Liver (tissue), 9 donors: Measurements from ENCODE around the gene MNAT1. TPM values are rescaled to one million over a fixed set of nuclear protein-coding genes. Genes with fewer than 3 reads are reported as not detected.
"Not testable (repeated sequence)": the region's sequence is repeated elsewhere in the genome, so short reads cannot be mapped to it uniquely, and the experiment has no call there.

ENCODE experiments used
- DNase-seq: peaks from one replicate; pipeline ENCODE4 v3.0.0-alpha.2; 2017; ENCODE audit warnings: low spot score
- H3K27ac ChIP-seq, 2 donors: one replicate each; pipeline ENCODE4 v1.7.0; 2013; ENCODE audit warnings: inconsistent platforms in 2 of 2, low read length in 2 of 2, control low read depth in 1 of 2, low read depth in 1 of 2, mild to moderate bottlenecking in 1 of 2
- H3K27me3 ChIP-seq, 4 donors: one replicate each; pipeline versions ENCODE4 v1.6.1 to v1.7.0; 2013; ENCODE audit warnings: low read length in 3 of 4, inconsistent platforms in 1 of 4, mild to moderate bottlenecking in 1 of 4, moderate library complexity in 1 of 4; ENCODE audit not compliant: control insufficient read depth in 4 of 4, insufficient read depth in 4 of 4
- H3K36me3 ChIP-seq, 4 donors: one replicate each; pipeline versions ENCODE4 v1.6.1 to v1.7.0; 2013; ENCODE audit warnings: low read length in 3 of 4, mild to moderate bottlenecking in 3 of 4, low read depth in 1 of 4, moderate library complexity in 1 of 4; ENCODE audit not compliant: control insufficient read depth in 4 of 4, insufficient read depth in 3 of 4
- H3K4me1 ChIP-seq, 4 donors: one replicate each; pipeline versions ENCODE4 v1.6.1 to v1.7.0; 2013; ENCODE audit warnings: low read length in 3 of 4, mild to moderate bottlenecking in 3 of 4, moderate library complexity in 1 of 4; ENCODE audit not compliant: control insufficient read depth in 4 of 4, insufficient read depth in 4 of 4
- H3K4me3 ChIP-seq, 3 donors: one replicate each; pipeline versions ENCODE4 v1.6.1 to v1.7.0; 2013; ENCODE audit warnings: low read length in 3 of 3, control low read depth in 1 of 3, low read depth in 1 of 3, mild to moderate bottlenecking in 1 of 3
- H3K9ac ChIP-seq, 2 donors: one replicate each; pipeline ENCODE4 v1.7.0; 2013; ENCODE audit warnings: low read length in 2 of 2, mild to moderate bottlenecking in 2 of 2, moderate library complexity in 2 of 2, control low read depth in 1 of 2, low read depth in 1 of 2
- H3K9me3 ChIP-seq, 4 donors: one replicate each; pipeline versions ENCODE4 v1.6.1 to v1.7.0; 2013; ENCODE audit warnings: low read length in 3 of 4; ENCODE audit not compliant: control insufficient read depth in 4 of 4
- ATF3 ChIP-seq: IDR thresholded peaks from 2 replicates; pipeline ENCODE4 v1.6.1; 2016; ENCODE audit warnings: antibody characterized with exemption
- EGR1 ChIP-seq, 2 donors: IDR thresholded peaks; 2 replicates each; pipeline ENCODE4 v1.6.1; 2016 to 2018; ENCODE audit warnings: antibody characterized with exemption in 2 of 2, low read depth in 2 of 2
- FOXA1 ChIP-seq: IDR thresholded peaks from 2 replicates; pipeline ENCODE4 v1.6.1; 2016; ENCODE audit warnings: antibody characterized with exemption
- FOXA2 ChIP-seq: IDR thresholded peaks from 2 replicates; pipeline ENCODE4 v1.6.1; 2016; ENCODE audit warnings: antibody characterized with exemption
- GABPA ChIP-seq, 2 donors: IDR thresholded peaks in 1 of 2; conservative IDR thresholded peaks in 1 of 2; 2 replicates each; pipeline ENCODE4 v1.6.1; 2016; ENCODE audit warnings: antibody characterized with exemption in 2 of 2, mild to moderate bottlenecking in 1 of 2, moderate library complexity in 1 of 2
- HNF4A ChIP-seq, 2 donors: conservative IDR thresholded peaks; 2 replicates each; pipeline ENCODE4 v1.6.1; 2016; ENCODE audit warnings: antibody characterized with exemption in 2 of 2, mild to moderate bottlenecking in 2 of 2
- HNF4G ChIP-seq: IDR thresholded peaks from 2 replicates; pipeline ENCODE4 v1.6.1; 2016; ENCODE audit warnings: antibody characterized with exemption
- JUND ChIP-seq, 2 donors: IDR thresholded peaks; 2 replicates each; pipeline ENCODE4 v1.6.1; 2016; ENCODE audit warnings: antibody characterized with exemption in 2 of 2
- MAX ChIP-seq: IDR thresholded peaks from 2 replicates; pipeline ENCODE4 v1.6.1; 2016; ENCODE audit warnings: antibody characterized with exemption
- NR2F2 ChIP-seq: IDR thresholded peaks from 2 replicates; pipeline ENCODE4 v1.6.1; 2016; ENCODE audit warnings: antibody characterized with exemption
- RAD21 ChIP-seq, 2 donors: IDR thresholded peaks; 2 replicates each; pipeline ENCODE4 v1.6.1; 2016; ENCODE audit warnings: antibody characterized with exemption in 2 of 2, mild to moderate bottlenecking in 2 of 2
- REST ChIP-seq: IDR thresholded peaks from 2 replicates; pipeline ENCODE4 v1.6.1; 2016; ENCODE audit warnings: antibody characterized with exemption, mild to moderate bottlenecking
- RXRA ChIP-seq, 2 donors: IDR thresholded peaks; 2 replicates each; pipeline ENCODE4 v1.6.1; 2017 to 2018; ENCODE audit warnings: antibody characterized with exemption in 2 of 2, mild to moderate bottlenecking in 1 of 2
- SP1 ChIP-seq: IDR thresholded peaks from 2 replicates; pipeline ENCODE4 v1.6.1; 2018; ENCODE audit warnings: antibody characterized with exemption, mild to moderate bottlenecking
- TAF1 ChIP-seq: conservative IDR thresholded peaks from 2 replicates; pipeline ENCODE4 v1.6.1; 2016; ENCODE audit warnings: antibody characterized with exemption, mild to moderate bottlenecking
- YY1 ChIP-seq: IDR thresholded peaks from 2 replicates; pipeline ENCODE4 v1.6.1; 2016; ENCODE audit warnings: antibody characterized with exemption, mild to moderate bottlenecking
- ZBTB33 ChIP-seq: IDR thresholded peaks from 2 replicates; pipeline ENCODE4 v1.6.1; 2016; ENCODE audit warnings: antibody characterized with exemption
- WGBS: extraction: QIAGEN DNeasy Blood & Tissue Kit; methylation state at CpG from one replicate; pipeline ENCODE4 v1.1.7; 2013; 5-methylcytosine and 5-hydroxymethylcytosine counted together
- polyA plus RNA-seq, 2 donors: library from polyadenylated mRNA; stranded (reverse) in 1 of 2; unstranded in 1 of 2; fragments of 200-250 nt in 1 of 2; fragments of >200 nt in 1 of 2; fragmentation: Nextera tagmentation in 1 of 2; extraction: Ambion mirVana in 1 of 2; gene quantifications; one replicate each; pipeline versions ENCODE4 v1.2.1 to v1.2.3, GENCODE V29; 2013 to 2015
- total RNA-seq, 2 donors: library from RNA; depleted of rRNA; stranded (reverse); fragments of >200 nt; gene quantifications; one replicate each; pipeline ENCODE4 v1.2.3, GENCODE V29; 2014
- donor health status: healthy.
- donor health status: healthy.
- donor health status: healthy.
- donor health status: healthy.
- donor health status: healthy.

The MNAT1 gene
- total and polyA plus RNA-seq, 4 donors = 8.9 to 18.5 (median 14.6) TPM

- TF ChIP-seq NR2F2 (no peak), TAF1 (no peak), GABPA (IDR thresholded peaks at IDR 0.05 in 1 of 2, conservative IDR thresholded peaks at IDR 0.05 in 1 of 2) (no peak), HNF4A (conservative IDR thresholded peaks at IDR 0.05) (no peak), SP1 (no peak), ZBTB33 (no peak), REST (no peak), RXRA (IDR thresholded peaks at IDR 0.05) (no peak), RAD21 (IDR thresholded peaks at IDR 0.05) (no peak), FOXA2 (no peak), HNF4G (no peak), MAX (no peak), YY1 (no peak), JUND (IDR thresholded peaks at IDR 0.05) (no peak)
- Histone ChIP-seq H3K36me3 (peaks cover 0 to 4% (median 1%) of the 10 kb centered on the region in 4 donors), H3K4me3 (no peak overlapping the region), H3K9ac (no peak overlapping the region), H3K9me3 (peaks cover 0 to 2% (median 0%) of the 10 kb centered on the region in 4 donors), H3K27me3 (no peaks in the 10 kb centered on the region), H3K27ac (no peak overlapping the region), H3K4me1 (no peaks in the 10 kb centered on the region)
- no peak for DNase-seq
- WGBS = 4% methylated on average over 1 of the region's 1 CpG
These were observed 111.0 kb downstream of the MNAT1 start for GRCh38 chr14:60845523-60845922.

- no peak overlapping the region for H3K27ac ChIP-seq
- no peak overlapping the region for H3K4me3 ChIP-seq
- H3K9ac ChIP-seq = no peak overlapping the region
- no peak for DNase-seq
- no peaks in the 10 kb centered on the region for H3K27me3 ChIP-seq
- H3K4me1 ChIP-seq = no peaks in the 10 kb centered on the region
- WGBS = 96% methylated on average over 2 of the region's 2 CpGs
- H3K36me3 ChIP-seq = peaks cover 0 to 4% (median 1%) of the 10 kb centered on the region in 4 donors
- H3K9me3 ChIP-seq = peaks cover 0 to 2% (median 0%) of the 10 kb centered on the region in 4 donors
- TF ChIP-seq FOXA1 (no peak), RXRA (IDR thresholded peaks at IDR 0.05) (no peak), FOXA2 (no peak), EGR1 (IDR thresholded peaks at IDR 0.05; ENCODE audit: low read depth in 2 of 2) (no peak), RAD21 (IDR thresholded peaks at IDR 0.05) (no peak), TAF1 (no peak), REST (no peak), HNF4G (no peak), ATF3 (no peak), JUND (IDR thresholded peaks at IDR 0.05) (no peak), HNF4A (conservative IDR thresholded peaks at IDR 0.05) (no peak), ZBTB33 (no peak), SP1 (no peak), YY1 (no peak)
These were observed 113.5 kb downstream of the MNAT1 start for GRCh38 chr14:60848066-60848465.

GRCh38 chr14:60851692-60852091 is 117.1 kb downstream of the MNAT1 start:
- not testable (repeated sequence) for H3K36me3 ChIP-seq, H3K9ac ChIP-seq, H3K4me3 ChIP-seq, H3K4me1 ChIP-seq, H3K9me3 ChIP-seq, H3K27me3 ChIP-seq, H3K27ac ChIP-seq, DNase-seq
- WGBS = 98% methylated on average over 5 of the region's 5 CpGs
